ENCODE measurements around the gene GM2A.

GM2A gene

DNA sequence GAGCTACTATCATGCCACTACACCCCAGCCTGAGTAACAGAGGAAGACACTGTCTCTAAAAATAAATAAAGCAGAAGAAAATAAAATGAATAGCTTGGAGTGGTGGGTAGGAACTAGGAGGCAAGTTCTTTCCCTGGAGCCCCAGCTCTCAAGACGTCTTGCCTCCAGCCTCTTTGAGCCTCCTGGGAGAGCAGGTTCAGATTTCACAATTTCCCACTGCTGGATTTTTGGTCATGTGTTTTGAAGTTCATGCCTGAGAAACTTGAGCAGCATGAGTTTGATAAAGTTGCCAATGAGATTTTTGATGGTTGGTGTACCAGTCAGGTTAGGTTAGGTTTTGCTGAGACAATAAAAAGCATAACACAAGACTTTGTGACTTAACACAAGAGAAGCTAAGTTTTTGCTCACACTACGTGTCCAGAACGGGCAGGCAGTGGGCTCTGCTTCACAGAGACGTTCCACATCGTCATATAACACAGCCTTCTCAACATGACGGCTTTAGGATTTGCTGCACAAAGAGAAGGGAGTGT, 25.0 kb upstream of the GM2A start:
- H3K4ac ChIP-seq (ENCODE audit: low read depth in 1 of 2, low read length in 2 of 2) = no peak overlapping the region

DNA sequence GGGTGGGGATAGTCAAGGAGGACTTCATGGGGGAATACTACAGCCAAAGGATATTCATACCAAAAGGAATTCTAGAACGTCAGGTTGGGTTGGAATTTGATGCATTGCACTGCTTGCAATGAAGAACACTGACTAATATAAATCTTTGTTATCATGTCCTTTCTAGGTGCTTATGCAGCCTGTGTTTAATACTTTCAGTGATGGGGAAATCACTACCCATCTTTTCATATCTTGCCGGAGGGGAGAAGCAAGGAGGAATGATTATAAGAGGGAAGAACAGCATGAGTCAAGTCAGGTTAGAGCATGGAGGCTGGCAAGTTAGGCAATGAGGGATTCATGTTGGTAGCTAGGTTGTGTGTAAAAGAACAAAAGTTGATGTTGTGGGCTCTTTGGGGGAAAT, 24.0 kb upstream of the GM2A start:
- no peak overlapping the region for H3K4me3 ChIP-seq (ENCODE audit: insufficient read depth in 1 of 2, low read depth in 1 of 2, low read length in 2 of 2)
- H4K8ac ChIP-seq (ENCODE audit: low read length) = no peak overlapping the region
- H2BK5ac ChIP-seq (ENCODE audit: low read depth, low read length, poor library complexity, severe bottlenecking) = no peak overlapping the region
- H3K27ac ChIP-seq (ENCODE audit: low read length, poor library complexity, severe bottlenecking) = no peak overlapping the region
- H3K23ac ChIP-seq (ENCODE audit: low read length in 2 of 2) = no peak overlapping the region
- no peaks in the 10 kb centered on the region for H3K79me1 ChIP-seq (replicated peaks; ENCODE audit: low read length, poor library complexity, severe bottlenecking)
- H3K18ac ChIP-seq (ENCODE audit: low read depth in 1 of 2, low read length in 2 of 2) = no peak overlapping the region
- H2BK12ac ChIP-seq (ENCODE audit: low read length in 2 of 2) = no peak overlapping the region
- no peaks in the 10 kb centered on the region for H3K4me1 ChIP-seq (ENCODE audit: control insufficient read depth, insufficient read depth, low read depth, low read length)
- no peaks in the 10 kb centered on the region for H3K9me3 ChIP-seq (ENCODE audit: control insufficient read depth, low read length)
- no peak overlapping the region for H3K9ac ChIP-seq (ENCODE audit: low read length)
- H3K14ac ChIP-seq (ENCODE audit: low read length in 2 of 2) = no peak overlapping the region
- H3K27me3 ChIP-seq (ENCODE audit: control insufficient read depth in 1 of 2, insufficient read depth in 1 of 2, low read length in 2 of 2) = peaks cover 7 to 19% of the 10 kb centered on the region in 2 experiments
- no peak overlapping the region for H2AK5ac ChIP-seq (ENCODE audit: low read length, severe bottlenecking)
- 90% methylated on average over 2 of the region's 2 CpGs for WGBS
- DNase-seq = no peak
- H3K4ac ChIP-seq (ENCODE audit: low read depth in 1 of 2, low read length in 2 of 2) = no peak overlapping the region
- no peak overlapping the region for H4K91ac ChIP-seq (ENCODE audit: low read length)
- H2BK15ac ChIP-seq (ENCODE audit: low read depth, poor library complexity, severe bottlenecking) = no peak overlapping the region
- no peak overlapping the region for H2AFZ ChIP-seq (ENCODE audit: low read depth, low read length)
- no peak overlapping the region for H2BK120ac ChIP-seq (ENCODE audit: low read depth, low read length)
- H3K4me2 ChIP-seq (ENCODE audit: low read length, poor library complexity, severe bottlenecking) = no peak overlapping the region
- H3K36me3 ChIP-seq (ENCODE audit: control insufficient read depth in 1 of 2, insufficient read depth in 2 of 2, low read depth in 1 of 2, low read length in 2 of 2) = no peaks in the 10 kb centered on the region

More for the DNA sequence above, 25.0 kb upstream of the GM2A start:
- DNase-seq = no peak
- no peak overlapping the region for H3K4me3 ChIP-seq (ENCODE audit: insufficient read depth in 1 of 2, low read depth in 1 of 2, low read length in 2 of 2)
- H3K4me1 ChIP-seq (ENCODE audit: control insufficient read depth, insufficient read depth, low read depth, low read length) = peaks cover 3% of the 10 kb centered on the region
- no peaks in the 10 kb centered on the region for H3K9me3 ChIP-seq (ENCODE audit: control insufficient read depth, low read length)
- H2AFZ ChIP-seq (ENCODE audit: low read depth, low read length) = no peak overlapping the region
- no peak overlapping the region for H2AK5ac ChIP-seq (ENCODE audit: low read length, severe bottlenecking)
- H3K4me2 ChIP-seq (ENCODE audit: low read length, poor library complexity, severe bottlenecking) = no peak overlapping the region
- 80% methylated on average over 6 of the region's 6 CpGs for WGBS
- no peaks in the 10 kb centered on the region for H3K36me3 ChIP-seq (ENCODE audit: control insufficient read depth in 1 of 2, insufficient read depth in 2 of 2, low read depth in 1 of 2, low read length in 2 of 2)
- H3K9ac ChIP-seq (ENCODE audit: low read length) = no peak overlapping the region
- no peak overlapping the region for H2BK120ac ChIP-seq (ENCODE audit: low read depth, low read length)
- H3K18ac ChIP-seq (ENCODE audit: low read depth in 1 of 2, low read length in 2 of 2) = no peak overlapping the region
- no peak overlapping the region for H2BK15ac ChIP-seq (ENCODE audit: low read depth, poor library complexity, severe bottlenecking)
- H3K27me3 ChIP-seq (ENCODE audit: control insufficient read depth in 1 of 2, insufficient read depth in 1 of 2, low read length in 2 of 2) = peaks cover 7 to 15% of the 10 kb centered on the region in 2 experiments
- no peak overlapping the region for H4K8ac ChIP-seq (ENCODE audit: low read length)
- H3K14ac ChIP-seq (ENCODE audit: low read length in 2 of 2) = no peak overlapping the region
- H2BK5ac ChIP-seq (ENCODE audit: low read depth, low read length, poor library complexity, severe bottlenecking) = no peak overlapping the region
- no peak overlapping the region for H4K91ac ChIP-seq (ENCODE audit: low read length)
- no peaks in the 10 kb centered on the region for H3K79me1 ChIP-seq (replicated peaks; ENCODE audit: low read length, poor library complexity, severe bottlenecking)
- H2BK12ac ChIP-seq (ENCODE audit: low read length in 2 of 2) = no peak overlapping the region
- no peak overlapping the region for H3K23ac ChIP-seq (ENCODE audit: low read length in 2 of 2)
- H3K27ac ChIP-seq (ENCODE audit: low read length, poor library complexity, severe bottlenecking) = no peak overlapping the region

DNA sequence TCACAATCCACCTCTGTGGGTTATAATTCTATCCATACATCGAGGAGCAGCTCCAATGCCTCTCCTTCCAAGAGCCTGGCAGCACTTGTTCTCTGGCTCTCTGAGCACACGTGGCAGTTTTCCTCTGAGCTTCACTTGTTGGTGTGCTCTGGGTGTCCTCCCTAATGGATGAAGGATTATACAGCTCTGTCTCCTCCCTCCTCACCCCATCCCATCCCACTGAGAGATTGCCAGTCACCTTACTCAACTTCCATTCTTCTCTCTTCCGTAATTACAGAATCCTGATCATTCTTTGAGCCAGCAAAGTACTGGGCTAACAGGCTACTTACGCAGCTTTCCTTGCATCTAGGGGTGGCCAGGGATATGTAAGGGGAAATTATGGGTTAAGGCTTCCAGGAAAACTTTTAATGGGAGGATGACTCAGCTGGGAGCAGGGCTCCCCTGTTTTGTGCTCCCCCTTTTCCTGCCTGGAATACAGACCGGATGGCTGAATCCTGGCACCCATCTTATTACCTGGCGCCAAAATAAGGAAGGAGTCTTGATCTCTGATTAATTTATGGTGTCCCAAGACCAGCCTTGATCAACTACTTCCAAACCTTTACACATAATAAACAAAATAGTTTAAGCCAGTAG, 22.8 kb upstream of the GM2A start:
- Histone ChIP-seq H3K23ac (ENCODE audit: low read length in 2 of 2) (no peak overlapping the region), H3K9ac (ENCODE audit: low read length) (no peak overlapping the region), H2BK5ac (ENCODE audit: low read depth, low read length, poor library complexity, severe bottlenecking) (no peak overlapping the region), H3K4me1 (ENCODE audit: control insufficient read depth, insufficient read depth, low read depth, low read length) (no peaks in the 10 kb centered on the region), H3K18ac (ENCODE audit: low read depth in 1 of 2, low read length in 2 of 2) (no peak overlapping the region), H4K8ac (ENCODE audit: low read length) (no peak overlapping the region), H3K27me3 (ENCODE audit: control insufficient read depth in 1 of 2, insufficient read depth in 1 of 2, low read length in 2 of 2) (peaks cover 7 to 31% of the 10 kb centered on the region in 2 experiments), H3K4me2 (ENCODE audit: low read length, poor library complexity, severe bottlenecking) (no peak overlapping the region), H2BK12ac (ENCODE audit: low read length in 2 of 2) (no peak overlapping the region), H2AK5ac (ENCODE audit: low read length, severe bottlenecking) (no peak overlapping the region), H4K91ac (ENCODE audit: low read length) (no peak overlapping the region), H3K79me1 (replicated peaks; ENCODE audit: low read length, poor library complexity, severe bottlenecking) (no peaks in the 10 kb centered on the region), H3K27ac (ENCODE audit: low read length, poor library complexity, severe bottlenecking) (no peak overlapping the region), H3K14ac (ENCODE audit: low read length in 2 of 2) (no peak overlapping the region), H2AFZ (ENCODE audit: low read depth, low read length) (no peak overlapping the region), H2BK120ac (ENCODE audit: low read depth, low read length) (no peak overlapping the region), H2BK15ac (ENCODE audit: low read depth, poor library complexity, severe bottlenecking) (no peak overlapping the region), H3K4me3 (ENCODE audit: insufficient read depth in 1 of 2, low read depth in 1 of 2, low read length in 2 of 2) (no peak overlapping the region), H3K36me3 (ENCODE audit: control insufficient read depth in 1 of 2, insufficient read depth in 2 of 2, low read depth in 1 of 2, low read length in 2 of 2) (no peaks in the 10 kb centered on the region), H3K9me3 (ENCODE audit: control insufficient read depth, low read length) (no peaks in the 10 kb centered on the region), H3K4ac (ENCODE audit: low read depth in 1 of 2, low read length in 2 of 2) (no peak overlapping the region)
- no peak for DNase-seq
- WGBS = 86% methylated on average over 6 of the region's 6 CpGs

DNA sequence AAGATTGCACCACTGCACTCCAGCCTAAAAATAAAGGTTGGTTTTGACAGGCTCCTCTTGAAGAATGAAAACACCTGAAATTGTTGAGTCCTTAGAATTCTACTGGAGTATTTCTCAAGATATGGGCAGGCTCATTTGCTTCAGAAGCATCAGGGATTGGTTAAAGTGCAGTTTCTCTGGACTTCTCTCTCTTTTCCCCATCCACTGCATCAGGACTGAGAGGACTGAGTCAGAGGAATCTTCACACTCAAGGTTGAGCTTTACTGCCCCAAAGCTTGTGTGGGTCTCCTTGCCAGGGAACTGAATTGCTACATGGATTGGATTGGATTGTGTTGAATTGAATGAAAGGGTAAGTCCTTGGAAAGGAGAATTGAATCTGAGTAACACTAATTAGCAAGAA, 21.6 kb upstream of the GM2A start:
- Histone ChIP-seq H4K91ac (ENCODE audit: low read length) (no peak overlapping the region), H3K9me3 (ENCODE audit: control insufficient read depth, low read length) (no peaks in the 10 kb centered on the region), H3K27me3 (ENCODE audit: control insufficient read depth in 1 of 2, insufficient read depth in 1 of 2, low read length in 2 of 2) (peaks cover 7 to 33% of the 10 kb centered on the region in 2 experiments), H2BK120ac (ENCODE audit: low read depth, low read length) (no peak overlapping the region), H3K79me1 (replicated peaks; ENCODE audit: low read length, poor library complexity, severe bottlenecking) (no peaks in the 10 kb centered on the region), H3K14ac (ENCODE audit: low read length in 2 of 2) (no peak overlapping the region), H3K27ac (ENCODE audit: low read length, poor library complexity, severe bottlenecking) (no peak overlapping the region), H3K36me3 (ENCODE audit: control insufficient read depth in 1 of 2, insufficient read depth in 2 of 2, low read depth in 1 of 2, low read length in 2 of 2) (no peaks in the 10 kb centered on the region), H2AK5ac (ENCODE audit: low read length, severe bottlenecking) (no peak overlapping the region), H2BK12ac (ENCODE audit: low read length in 2 of 2) (no peak overlapping the region), H2BK5ac (ENCODE audit: low read depth, low read length, poor library complexity, severe bottlenecking) (no peak overlapping the region), H4K8ac (ENCODE audit: low read length) (no peak overlapping the region), H2AFZ (ENCODE audit: low read depth, low read length) (no peak overlapping the region), H3K4me1 (ENCODE audit: control insufficient read depth, insufficient read depth, low read depth, low read length) (no peaks in the 10 kb centered on the region), H3K4ac (ENCODE audit: low read depth in 1 of 2, low read length in 2 of 2) (no peak overlapping the region), H2BK15ac (ENCODE audit: low read depth, poor library complexity, severe bottlenecking) (no peak overlapping the region), H3K9ac (ENCODE audit: low read length) (no peak overlapping the region), H3K4me2 (ENCODE audit: low read length, poor library complexity, severe bottlenecking) (no peak overlapping the region), H3K4me3 (ENCODE audit: insufficient read depth in 1 of 2, low read depth in 1 of 2, low read length in 2 of 2) (no peak overlapping the region), H3K18ac (ENCODE audit: low read depth in 1 of 2, low read length in 2 of 2) (no peak overlapping the region), H3K23ac (ENCODE audit: low read length in 2 of 2) (no peak overlapping the region)
- no peak for DNase-seq

Measured in mesenchymal stem cell (in vitro differentiated cells and primary cell).